ENCODE results near the gene IFRD2.

DNA sequence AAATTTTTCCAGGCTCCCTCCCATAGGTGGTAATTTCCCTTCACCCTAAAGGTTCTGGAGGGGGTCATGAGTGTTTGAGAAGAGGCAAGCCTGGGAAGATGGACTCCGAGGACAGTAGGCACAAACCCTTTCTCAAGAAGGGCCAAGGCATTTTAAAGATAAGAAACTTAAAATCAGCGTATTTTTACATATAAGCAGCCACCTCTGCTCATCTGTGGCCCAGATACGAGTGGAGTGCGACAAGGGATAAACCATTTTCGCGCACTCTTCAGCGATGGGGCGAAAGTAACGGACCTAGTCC is 47.9 kb upstream of the IFRD2 start:
- TF ChIP-seq GATA1 (IDR thresholded peaks at IDR 0.05; ENCODE audit: low read depth, low read length) (no peak), POLR2A (IDR thresholded peaks at IDR 0.05; ENCODE audit: low read length) (no peak)
